GM18511 (cell line): ENCODE measurements around the gene PRICKLE3.

ENCODE experiments used
- ATAC-seq: cut with Tn5 transposase; IDR thresholded peaks from one replicate; pipeline ENCODE4 v1.9.1; 2021; ENCODE audit warnings: mild to moderate bottlenecking, moderate library complexity; ENCODE audit not compliant: unreplicated experiment

PRICKLE3 gene

DNA sequence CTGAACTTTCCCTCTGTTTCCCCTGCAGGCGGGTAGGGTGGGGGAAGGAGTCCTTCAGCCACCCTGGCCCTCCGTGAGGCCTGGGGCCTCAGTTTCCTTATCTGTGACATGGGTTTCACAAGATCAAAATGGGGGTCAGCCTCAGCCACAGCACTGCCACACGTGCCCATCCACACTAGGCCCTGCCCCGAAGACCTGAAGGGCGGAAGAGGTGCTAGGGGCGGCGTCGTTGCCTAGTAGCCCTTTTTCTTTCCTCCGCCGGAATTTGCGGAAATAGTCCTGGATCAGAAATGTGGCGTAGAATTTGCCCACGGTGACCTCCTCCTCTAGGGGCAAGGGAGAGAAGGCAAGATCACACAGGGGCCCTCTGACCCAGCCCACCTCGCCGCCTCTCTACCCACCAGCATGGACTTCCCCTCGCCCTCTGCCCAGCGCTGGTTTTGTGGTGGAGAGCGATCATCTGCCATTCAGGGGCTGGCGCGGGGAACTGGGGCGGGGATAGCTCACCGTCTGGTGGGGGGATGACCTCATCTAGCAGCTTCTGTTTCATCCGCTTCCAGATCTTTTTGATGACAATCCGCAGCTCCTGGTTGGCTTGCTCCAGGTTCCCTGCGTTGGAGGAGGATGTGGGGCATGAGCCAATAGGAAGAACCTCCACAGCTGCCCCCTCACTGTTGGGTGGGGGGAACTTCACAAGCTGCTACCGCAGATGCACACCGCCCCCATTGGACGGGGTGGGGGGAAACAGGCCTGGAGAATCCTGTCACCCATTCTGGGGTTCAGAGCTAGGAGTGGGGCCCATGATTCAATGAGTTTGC, 23.5 kb upstream of the PRICKLE3 start:
- no peak for ATAC-seq

DNA sequence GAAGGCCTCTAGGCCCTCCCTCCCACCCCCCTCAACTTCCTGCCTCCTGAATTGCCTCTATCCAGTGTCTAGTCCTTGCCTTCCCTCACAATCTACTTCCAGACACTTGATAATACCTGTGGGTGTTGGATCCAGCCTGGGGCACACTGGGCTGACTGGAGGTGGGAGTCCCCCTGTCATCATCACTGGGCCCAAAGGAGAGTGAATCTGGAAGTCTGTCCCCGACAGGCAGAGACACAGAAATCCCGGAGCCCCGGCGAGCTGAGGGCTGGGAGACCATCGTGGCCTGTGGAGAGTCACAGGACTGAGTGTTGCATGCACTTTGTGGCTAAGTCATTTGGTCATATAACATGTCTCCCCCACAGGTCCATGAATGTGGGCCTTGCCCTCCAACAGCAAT, 22.2 kb upstream of the PRICKLE3 start:
- no peak for ATAC-seq

GRCh38 chrX:49206543-49206942, 20.4 kb upstream of the PRICKLE3 start:
- ATAC-seq = no peak

DNA sequence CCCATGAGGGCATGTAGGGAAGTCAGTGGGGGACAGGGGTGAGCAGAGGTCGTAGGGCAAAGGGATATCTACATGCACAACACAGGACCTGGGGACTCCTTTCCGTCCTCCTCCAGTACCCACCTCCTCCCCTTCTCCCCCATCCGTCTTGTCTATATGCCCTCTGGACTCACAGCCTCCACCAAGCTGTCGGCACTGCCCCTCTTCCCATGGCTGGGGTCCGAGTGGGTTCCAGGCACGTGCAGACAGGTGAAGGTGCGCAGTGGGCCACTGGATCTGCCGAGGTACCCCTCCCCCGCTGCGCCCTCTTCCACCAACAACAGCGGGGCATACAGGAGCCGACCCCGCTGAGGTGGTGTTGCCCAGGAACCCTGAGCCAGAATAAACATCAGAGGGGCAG, 19.3 kb upstream of the PRICKLE3 start:
- no peak for ATAC-seq

GRCh38 chrX:49204709-49205108, 18.5 kb upstream of the PRICKLE3 start:
- ATAC-seq = no peak

DNA sequence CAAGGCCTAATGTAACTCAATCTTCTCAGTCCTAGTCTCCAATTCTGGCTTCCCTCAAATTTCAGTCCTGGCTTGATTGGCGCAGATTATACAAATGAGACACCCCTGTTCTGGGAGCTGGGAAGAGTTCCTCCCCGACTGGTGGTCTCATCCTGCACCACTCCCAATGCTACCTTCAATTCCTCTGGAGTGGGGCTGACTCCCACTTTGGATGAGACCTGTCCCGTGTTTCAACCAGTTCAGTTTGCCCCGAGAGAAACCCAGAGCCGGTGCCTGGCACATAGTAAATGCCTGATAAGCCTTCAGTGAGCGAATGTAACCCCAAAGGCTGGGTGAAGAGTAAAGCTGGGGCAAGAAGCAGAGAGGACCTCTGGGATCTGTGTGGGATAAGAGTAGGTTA, 17.8 kb upstream of the PRICKLE3 start:
- ATAC-seq = no peak

DNA sequence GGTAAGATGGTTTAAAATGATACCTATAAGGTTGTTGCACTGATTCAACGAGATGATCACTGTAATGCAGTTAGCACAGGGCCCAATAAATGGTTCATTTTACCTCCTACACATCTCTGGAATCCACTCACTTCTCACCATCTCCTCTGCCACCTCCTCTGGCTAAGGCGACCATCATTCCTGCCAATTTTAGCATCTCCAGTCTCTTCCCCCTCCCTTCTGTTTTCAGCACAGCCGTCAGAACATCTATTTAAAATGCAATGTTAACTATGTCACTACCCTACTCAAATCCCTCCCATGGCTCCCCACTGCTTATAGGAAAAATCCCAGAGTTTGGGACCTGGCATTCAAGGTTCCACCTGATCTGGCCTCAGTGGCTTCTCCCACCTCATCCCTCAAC, 17.4 kb upstream of the PRICKLE3 start:
- no peak for ATAC-seq

DNA sequence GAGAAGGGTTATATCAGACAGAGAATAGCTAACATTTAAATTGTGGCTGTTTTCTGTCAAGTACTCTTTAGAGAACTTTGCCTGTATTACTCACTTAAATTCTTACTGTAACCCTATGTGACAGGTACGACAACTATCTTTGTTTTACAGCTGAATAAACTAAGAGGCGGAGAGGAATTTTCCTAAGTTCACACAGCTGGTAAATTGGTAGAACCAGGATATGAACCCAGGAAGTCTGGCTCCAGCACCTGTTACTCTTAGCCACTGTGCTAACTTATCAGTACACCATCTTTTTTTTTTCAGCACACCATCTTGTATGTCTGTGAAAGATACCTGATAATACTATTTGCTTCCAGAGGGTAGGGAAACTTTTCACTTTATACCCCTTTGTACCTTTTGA, 15.8 kb upstream of the PRICKLE3 start:
- ATAC-seq = no peak

DNA sequence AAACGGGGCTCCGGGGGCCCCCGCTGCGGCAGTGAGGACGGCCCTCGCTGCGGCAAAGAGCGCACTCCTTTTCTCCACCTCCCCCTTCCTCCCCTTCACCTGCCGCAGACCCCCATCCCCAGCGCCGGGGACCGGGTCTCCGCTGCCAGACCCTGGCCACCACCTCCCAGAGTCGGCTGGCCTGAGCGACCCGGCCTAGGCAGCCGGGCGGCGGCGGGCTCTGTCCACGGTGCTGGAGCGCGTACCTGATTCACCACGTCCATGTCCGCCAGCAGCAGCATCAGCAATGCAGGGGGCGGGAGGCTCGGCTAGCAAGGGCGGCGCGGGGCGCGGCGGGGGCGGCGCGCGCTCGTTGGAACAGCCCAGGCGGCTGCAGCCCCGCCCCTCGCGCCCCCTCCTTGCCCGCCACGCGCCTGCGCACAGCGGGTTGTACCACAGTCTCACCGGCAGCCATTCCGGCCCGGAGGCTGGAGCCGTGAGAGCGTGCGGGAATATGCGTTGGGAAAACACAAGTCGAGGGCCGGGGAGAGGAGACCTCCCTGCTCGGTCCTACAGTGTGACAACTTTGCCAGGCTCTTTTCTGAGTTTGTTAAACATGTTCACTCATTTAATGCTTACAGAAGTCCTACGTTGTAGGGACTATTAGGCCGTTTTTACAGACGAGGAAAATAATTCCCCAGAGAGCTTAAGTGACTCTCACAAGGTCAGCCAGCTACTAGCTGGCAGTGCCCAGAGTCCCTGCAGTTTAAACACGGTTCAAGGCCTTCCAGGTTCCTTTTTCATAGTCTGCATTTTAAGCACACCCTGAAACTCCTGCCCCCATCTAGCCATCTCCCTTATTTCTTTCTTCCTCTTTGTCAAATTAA, 14.0 kb upstream of the PRICKLE3 start, which contains the start of gene SYP:
SYP (minus strand) TSS at position 288 of the 866 bp plus-strand sequence; CDS start at position 281, 7 bp downstream.
- ATAC-seq = peak; percentile 96

GRCh38 chrX:49199315-49199595, 13.1 kb upstream of the PRICKLE3 start:
- ATAC-seq = no peak

DNA sequence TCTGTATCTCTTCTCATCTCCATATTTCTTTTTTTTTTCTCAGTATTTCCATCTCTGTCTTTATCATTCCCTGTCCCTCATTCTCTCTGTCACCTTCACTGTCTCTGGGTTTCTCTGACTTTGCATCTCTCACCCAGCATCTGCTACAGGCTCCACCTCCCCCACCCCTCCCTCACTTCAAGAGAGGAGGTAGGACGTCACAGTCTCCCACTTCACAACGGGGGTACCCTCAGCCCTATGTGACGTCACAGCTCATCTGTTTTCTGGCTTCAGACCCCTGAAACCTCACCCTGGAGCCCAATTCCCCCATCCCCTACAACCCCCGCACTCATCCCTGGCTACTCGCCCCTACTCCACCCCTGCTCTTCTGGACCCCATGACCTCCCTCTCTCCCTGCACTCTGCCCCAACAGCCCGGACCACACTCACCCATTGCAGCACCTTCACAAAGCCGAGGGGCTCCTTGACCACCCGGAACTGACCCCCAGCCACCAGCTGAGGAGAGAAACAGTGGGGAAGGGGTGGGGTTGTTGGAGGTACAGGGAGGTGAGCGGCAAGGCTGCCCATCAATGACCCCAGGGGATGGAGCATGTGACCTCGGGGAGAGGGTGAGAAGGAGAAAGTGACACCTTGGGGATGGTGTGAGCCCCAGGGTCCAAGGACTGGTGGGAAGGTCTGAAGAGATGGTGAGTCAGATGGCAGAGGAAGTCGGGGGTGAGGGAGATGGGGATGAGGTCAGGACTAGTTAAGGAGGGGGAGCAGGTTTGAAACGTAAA, 12.6 kb upstream of the PRICKLE3 start:
- ATAC-seq = no peak

GRCh38 chrX:49197543-49198087, 11.4 kb upstream of the PRICKLE3 start:
- no peak for ATAC-seq

DNA sequence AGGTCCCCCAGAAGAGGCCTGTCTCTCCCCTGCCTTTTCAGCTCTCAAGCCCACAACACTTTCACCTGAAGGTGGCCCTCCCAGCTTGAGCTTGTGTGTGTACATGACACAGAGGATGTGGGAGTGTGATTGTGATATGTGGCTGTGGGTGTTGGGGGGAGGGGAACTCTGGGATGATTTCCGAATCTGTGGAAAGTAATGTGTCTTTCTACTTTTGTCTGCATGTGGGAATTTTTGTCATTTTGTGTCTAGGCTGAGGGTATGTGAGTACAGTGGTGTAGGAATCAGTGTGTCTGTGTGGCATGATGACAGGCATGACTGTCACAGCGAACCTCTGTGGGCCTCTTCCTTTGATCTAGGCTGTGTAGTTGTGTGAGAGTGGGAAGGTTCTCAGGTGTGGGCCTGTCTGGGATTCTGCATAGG, 7.4 kb upstream of the PRICKLE3 start:
- ATAC-seq = no peak

- ATAC-seq = no peak
Measured at GRCh38 chrX:49192722-49193328, 6.7 kb upstream of the PRICKLE3 start.

DNA sequence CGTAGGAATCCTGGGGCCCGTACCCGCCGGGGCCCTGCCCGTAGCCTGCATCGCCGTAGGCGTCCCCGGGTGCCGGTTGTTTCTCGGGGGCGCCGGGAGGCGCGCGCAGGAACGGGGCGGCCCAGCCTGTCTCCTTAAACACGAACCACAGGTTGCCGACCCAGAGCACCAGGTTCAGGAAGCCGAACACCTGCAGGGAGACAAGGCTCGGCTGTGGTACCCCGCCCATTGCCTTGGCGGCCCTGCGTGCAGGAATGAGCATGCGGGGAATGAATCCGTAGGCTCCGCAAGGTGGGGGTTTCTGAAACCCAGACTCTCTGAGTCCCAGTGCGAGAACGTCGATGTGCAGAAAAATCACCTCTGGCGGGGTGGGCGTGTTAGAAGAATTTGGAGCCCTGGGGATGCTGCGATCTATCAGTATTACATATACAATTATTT, 5.4 kb upstream of the PRICKLE3 start:
- peak; percentile 18 for ATAC-seq

GRCh38 chrX:49190821-49191573, 4.8 kb upstream of the PRICKLE3 start:
- peak; percentile 92 for ATAC-seq

- no peak for ATAC-seq
Measured at GRCh38 chrX:49189606-49190005, 3.4 kb upstream of the PRICKLE3 start.

DNA sequence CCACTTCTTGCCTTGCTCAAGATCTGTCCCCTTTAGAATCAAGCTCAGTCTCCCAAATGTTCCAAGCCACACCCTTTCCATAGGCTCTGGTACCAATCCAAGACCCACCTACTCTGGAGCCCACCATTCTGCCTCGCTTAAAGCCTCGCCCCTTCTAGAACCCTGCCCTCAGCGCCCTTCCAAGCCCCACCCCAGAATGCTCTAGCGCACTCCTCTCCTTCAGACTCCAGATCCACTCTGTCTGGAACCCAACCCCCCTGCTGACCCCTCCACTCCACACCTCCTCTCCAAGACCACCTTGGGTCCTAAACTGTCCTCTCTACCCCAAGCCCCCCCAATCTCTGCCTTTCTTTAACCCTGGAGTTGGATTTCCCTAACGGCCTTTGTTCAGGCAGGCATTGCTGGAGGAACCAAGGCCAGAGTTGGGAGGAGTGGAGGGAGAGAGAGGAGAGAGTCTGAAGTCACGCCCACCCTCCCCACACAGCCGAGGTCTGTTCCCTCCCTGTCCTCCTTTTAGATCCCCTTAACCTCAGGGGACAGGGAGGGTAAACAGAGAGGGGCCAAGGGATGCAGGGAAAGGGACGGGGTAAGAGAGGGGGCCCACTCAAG, 2.4 kb upstream of the PRICKLE3 start:
- ATAC-seq = no peak

DNA sequence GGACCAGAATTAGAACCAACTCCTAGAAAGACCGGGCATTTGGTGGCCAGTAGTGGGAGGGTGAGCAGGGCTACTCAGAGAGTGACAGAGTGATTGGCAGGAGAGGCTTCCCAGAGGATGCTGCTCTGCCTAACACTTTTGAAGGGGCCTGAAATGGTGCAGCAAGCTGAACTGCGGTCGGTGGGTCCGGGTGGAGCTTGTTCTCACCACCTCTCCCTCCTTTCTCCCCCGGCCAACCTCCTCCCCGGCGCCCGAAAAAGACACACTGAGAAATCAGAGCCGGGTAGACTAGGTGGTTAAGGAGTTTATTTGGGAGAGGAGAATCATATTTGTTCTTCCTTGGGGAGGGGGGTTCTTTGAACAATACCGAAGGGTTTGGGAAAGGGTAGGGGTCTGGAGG, 1.4 kb upstream of the PRICKLE3 start:
- ATAC-seq = no peak

DNA sequence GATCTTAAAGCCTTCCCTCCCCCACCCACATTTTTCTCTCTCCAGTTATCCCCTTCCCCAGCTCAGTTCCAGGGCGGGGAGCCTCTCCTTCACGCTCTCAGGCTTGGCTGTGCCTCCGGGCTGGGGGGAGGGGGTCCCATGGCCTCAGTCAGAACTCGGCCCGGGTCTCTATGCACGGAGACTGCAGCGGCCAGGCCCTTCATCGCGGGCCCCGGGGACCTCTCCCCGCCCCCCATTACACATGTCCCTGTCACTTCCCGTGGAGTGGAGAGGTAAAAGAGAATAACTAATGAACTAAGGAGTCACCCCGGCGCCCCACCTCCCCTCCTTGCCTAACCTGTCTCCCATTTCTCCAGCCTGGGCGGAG, 838 bp upstream of the PRICKLE3 start:
- no peak for ATAC-seq
